Activated CD8-positive, alpha-beta T cell treated with anti-CD3 and anti-CD28 coated beads for 36 hours (primary cell): ENCODE results near the gene LOXL3. TPM values are rescaled to one million over a fixed set of nuclear protein-coding genes. Genes with fewer than 3 reads are reported as not detected.
A peak's percentile ranks its signal among the peaks of the same experiment; 100 is the strongest.

ENCODE experiments used
- ATAC-seq: fragments of 200-7000 bp; cut with Tn5 transposase; one replicate; pipeline ENCODE4 v1.10.0; 2021; ENCODE audit warnings: mild to moderate bottlenecking, moderate library complexity
- CTCF ChIA-PET: fragments of 350-600 bp; sonication (Branson Sonifier 250); formaldehyde crosslinking; loops from one replicate; lab custom pipeline; 2021; ENCODE audit warnings: antibody characterized with exemption; lab: Charles Lee
- POLR2A ChIA-PET: fragments of 350-600 bp; sonication (Branson Sonifier 250); formaldehyde crosslinking; loops from one replicate; lab custom pipeline; 2021; ENCODE audit warnings: antibody characterized with exemption; lab: Charles Lee
- DNase-seq: peaks from one replicate; pipeline ENCODE4 v3.0.0-alpha.2; 2020
- H3K27ac Mint-ChIP-seq: one replicate; pipeline ENCODE4 v1.8.0; 2021; ENCODE audit warnings: mild to moderate bottlenecking, mixed read lengths
- H3K27me3 Mint-ChIP-seq: one replicate; pipeline ENCODE4 v1.8.0; 2021; ENCODE audit warnings: mixed read lengths
- H3K36me3 Mint-ChIP-seq: one replicate; pipeline ENCODE4 v1.8.0; 2021; ENCODE audit warnings: low read depth, mixed read lengths
- H3K4me1 Mint-ChIP-seq: one replicate; pipeline ENCODE4 v1.8.0; 2021; ENCODE audit warnings: low read depth, mixed read lengths
- H3K4me3 Mint-ChIP-seq: one replicate; pipeline ENCODE4 v1.8.0; 2021; ENCODE audit warnings: mild to moderate bottlenecking, moderate library complexity, mixed read lengths
- H3K9me3 Mint-ChIP-seq: one replicate; pipeline ENCODE4 v1.8.0; 2021; ENCODE audit warnings: mixed read lengths
- CTCF ChIP-seq: fragments of 200-600 bp; IDR thresholded peaks from one replicate; pipeline ENCODE4 v1.8.0; 2022; ENCODE audit warnings: antibody characterized with exemption, mild to moderate bottlenecking
- intact Hi-C: fragments of 100-400 bp; cut with micrococcal nuclease; formaldehyde crosslinking; loops from one replicate; pipeline ENCODE4 v1.10.0; 2022
- total RNA-seq, 2 experiments: library from RNA; stranded (reverse); gene quantifications; one replicate each; pipeline ENCODE4 v1.2.3, GENCODE V29; 2021

Gene LOXL3
- total RNA-seq, 2 experiments from 2014 or later = 0.38 to 0.60 TPM

- H3K4me1 Mint-ChIP-seq = peaks cover 13% of the 10 kb centered on the region
- peak overlapping the region; percentile 78 for H3K4me3 Mint-ChIP-seq
- TF ChIP-seq CTCF = no peak
- no peak overlapping the region for H3K27ac Mint-ChIP-seq
- no peaks in the 10 kb centered on the region for H3K9me3 Mint-ChIP-seq
- CTCF ChIA-PET = interaction anchor here (1.3 to 3.0 kb wide), 3 partner anchors 10 to 90 kb away, joined by 3 to 17 read pairs (median 4); partner anchors contain the start of genes CCDC142, PCGF1 and TTC31
- peaks cover 35% of the 10 kb centered on the region for H3K27me3 Mint-ChIP-seq
- ATAC-seq (no peak), DNase-seq (no peak)
- peaks cover 6% of the 10 kb centered on the region for H3K36me3 Mint-ChIP-seq
- intact Hi-C loops = no loop called here
- POLR2A ChIA-PET = interaction anchor here (0.8 to 5.2 kb wide), 6 partner anchors 9 to 80 kb away, joined by 3 to 23 read pairs (median 4); partner anchors contain the start of genes CCDC142, MRPL53, TTC31 and WBP1
Measured at GRCh38 chr2:74496997-74497776, 56.6 kb downstream of the LOXL3 start.

- Mint-ChIP-seq H3K36me3 (peaks cover 8% of the 10 kb centered on the region), H3K9me3 (no peaks in the 10 kb centered on the region), H3K27ac (no peak overlapping the region), H3K4me1 (peaks cover 11% of the 10 kb centered on the region), H3K4me3 (no peak overlapping the region), H3K27me3 (peaks cover 19% of the 10 kb centered on the region)
- ATAC-seq = no peak
- intact Hi-C loops = no loop called here
- ChIA-PET CTCF (interaction anchor here (5.7 kb wide), 1 partner anchor 12 kb away, joined by 32 read pairs; the partner anchor contains the start of genes CCDC142 and TTC31), POLR2A (interaction anchor here (0.6 to 1.4 kb wide), 7 partner anchors 9 to 144 kb away, joined by 3 to 4 read pairs (median 4); partner anchors contain the start of gene PCGF1)
- TF ChIP-seq CTCF = no peak
- no peak for DNase-seq
Measured at GRCh38 chr2:74495440-74495839, 58.3 kb downstream of the LOXL3 start.

GRCh38 chr2:74493546-74493945, 60.2 kb downstream of the LOXL3 start:
- H3K4me3 Mint-ChIP-seq = no peak overlapping the region

GRCh38 chr2:74491648-74492544, 61.8 kb downstream of the LOXL3 start:
- Mint-ChIP-seq H3K27me3 (no peaks in the 10 kb centered on the region), H3K4me1 (no peaks in the 10 kb centered on the region), H3K36me3 (peaks cover 12% of the 10 kb centered on the region), H3K9me3 (no peaks in the 10 kb centered on the region), H3K27ac (no peak overlapping the region), H3K4me3 (no peak overlapping the region)
- ATAC-seq (no peak), DNase-seq (no peak)
- TF ChIP-seq CTCF = no peak
- intact Hi-C loops = no loop called here
- POLR2A ChIA-PET = interaction anchor here (0.8 to 1.4 kb wide), 2 partner anchors 9 to 11 kb away, joined by 3 to 4 read pairs; no protein-coding TSS in a partner anchor
- CTCF ChIA-PET = interaction anchor here (2.1 to 5.7 kb wide), 2 partner anchors 9 to 96 kb away, joined by 5 to 32 read pairs; partner anchors contain the start of genes CCDC142 and TTC31

More at GRCh38 chr2:74493546-74493945, 60.2 kb downstream of the LOXL3 start:
- ChIA-PET POLR2A (interaction anchor here (0.6 to 1.2 kb wide), 3 partner anchors 11 to 46 kb away, joined by 3 to 4 read pairs (median 3); partner anchors contain the start of genes CCDC142 and TTC31), CTCF (interaction anchor here (1.2 to 5.7 kb wide), 3 partner anchors 10 to 94 kb away, joined by 4 to 32 read pairs (median 5); partner anchors contain the start of genes CCDC142 and TTC31)
- no peak for DNase-seq
- H3K36me3 Mint-ChIP-seq = peaks cover 12% of the 10 kb centered on the region
- no peaks in the 10 kb centered on the region for H3K9me3 Mint-ChIP-seq
- no peak for TF ChIP-seq CTCF
- intact Hi-C loops = no loop called here
- no peak overlapping the region for H3K27ac Mint-ChIP-seq
- peaks cover 4% of the 10 kb centered on the region for H3K4me1 Mint-ChIP-seq
- ATAC-seq = no peak
- H3K27me3 Mint-ChIP-seq = peaks cover 6% of the 10 kb centered on the region
